ENCODE data around the gene CCDC38.
"Not testable (repeated sequence)": the region's sequence is repeated elsewhere in the genome, so short reads cannot be mapped to it uniquely, and the experiment has no call there.

The CCDC38 gene

DNA sequence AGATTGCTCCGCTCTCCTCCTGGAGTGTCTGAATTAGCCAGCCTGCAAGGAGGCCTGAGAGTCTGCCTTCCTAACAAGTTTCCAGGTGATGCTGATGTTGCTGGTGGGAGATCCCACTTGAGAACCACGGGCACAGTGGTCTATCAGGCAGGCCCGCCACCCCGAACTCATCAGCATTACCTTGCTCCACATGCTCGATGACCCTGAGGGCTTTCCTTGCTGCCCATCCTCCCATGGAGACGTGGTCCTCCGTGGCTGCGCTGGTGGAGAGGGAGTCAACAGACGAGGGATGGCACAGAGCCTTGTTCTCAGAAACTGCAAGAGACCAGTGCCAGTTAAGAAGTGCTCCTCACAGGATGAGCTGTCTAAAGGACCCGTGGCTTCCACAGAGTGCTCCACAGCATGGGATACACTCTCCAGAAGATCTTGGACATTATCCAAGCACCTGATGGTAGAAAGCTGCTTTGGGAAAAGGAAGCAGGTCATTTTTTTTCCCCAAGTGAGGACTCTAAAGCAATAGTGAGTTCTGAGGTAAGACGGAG lies 35.4 kb upstream of the CCDC38 start:
- Histone ChIP-seq H3K27ac (ENCODE audit: low read length) (no peak overlapping the region), H3K4me3 (ENCODE audit: low read depth in 1 of 2, low read length in 2 of 2) (no peak overlapping the region), H3K9me3 (ENCODE audit: control insufficient read depth in 1 of 2, low read length in 2 of 2) (no peaks in the 10 kb centered on the region), H3K36me3 (ENCODE audit: control insufficient read depth in 1 of 2, insufficient read depth in 2 of 2, low read length in 2 of 2) (no peaks in the 10 kb centered on the region), H3K4me1 (ENCODE audit: control insufficient read depth in 1 of 2, insufficient read depth in 2 of 2, low read length in 2 of 2) (no peaks in the 10 kb centered on the region), H3K27me3 (ENCODE audit: low read depth, low read length) (no peaks in the 10 kb centered on the region)

DNA sequence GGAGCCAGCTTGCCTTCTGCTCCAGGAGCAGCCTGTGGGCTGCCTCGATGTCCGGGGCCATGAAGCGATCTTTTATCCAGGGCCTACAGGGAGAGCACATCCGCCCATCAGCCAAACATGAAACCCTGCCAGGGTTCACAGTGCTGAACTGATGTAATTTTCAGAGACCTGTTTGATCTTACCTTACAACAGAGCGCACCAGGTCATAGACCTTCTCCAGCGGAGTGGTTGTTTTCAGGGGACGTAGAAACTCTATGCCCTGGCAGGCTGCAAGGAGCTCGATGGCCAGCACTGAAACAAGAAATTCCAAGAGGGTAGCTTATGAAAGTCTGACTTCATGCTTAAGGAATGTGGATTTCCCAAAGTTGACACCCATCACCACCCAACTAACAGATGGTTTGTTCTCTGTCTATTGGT lies 34.0 kb upstream of the CCDC38 start:
- Histone ChIP-seq H3K36me3 (ENCODE audit: control insufficient read depth in 1 of 2, insufficient read depth in 2 of 2, low read length in 2 of 2) (no peaks in the 10 kb centered on the region), H3K27me3 (ENCODE audit: low read depth, low read length) (no peaks in the 10 kb centered on the region), H3K4me3 (ENCODE audit: low read depth in 1 of 2, low read length in 2 of 2) (no peak overlapping the region), H3K4me1 (ENCODE audit: control insufficient read depth in 1 of 2, insufficient read depth in 2 of 2, low read length in 2 of 2) (no peaks in the 10 kb centered on the region), H3K27ac (ENCODE audit: low read length) (no peak overlapping the region), H3K9me3 (ENCODE audit: control insufficient read depth in 1 of 2, low read length in 2 of 2) (no peaks in the 10 kb centered on the region)

- H3K4me1 ChIP-seq (ENCODE audit: control insufficient read depth in 1 of 2, insufficient read depth in 2 of 2, low read length in 2 of 2): no peaks in the 10 kb centered on the region
- H3K9me3 ChIP-seq (ENCODE audit: control insufficient read depth in 1 of 2, low read length in 2 of 2): no peaks in the 10 kb centered on the region
- H3K4me3 ChIP-seq (ENCODE audit: low read depth in 1 of 2, low read length in 2 of 2): no peak overlapping the region
- no peaks in the 10 kb centered on the region for H3K36me3 ChIP-seq (ENCODE audit: control insufficient read depth in 1 of 2, insufficient read depth in 2 of 2, low read length in 2 of 2)
- H3K27ac ChIP-seq (ENCODE audit: low read length): no peak overlapping the region
- no peaks in the 10 kb centered on the region for H3K27me3 ChIP-seq (ENCODE audit: low read depth, low read length)
Observed at GRCh38 chr12:95975491-95975890, 33.1 kb upstream of the CCDC38 start.

- Histone ChIP-seq H3K9me3 (ENCODE audit: control insufficient read depth in 1 of 2, low read length in 2 of 2) (no peaks in the 10 kb centered on the region), H3K27me3 (ENCODE audit: low read depth, low read length) (no peaks in the 10 kb centered on the region), H3K4me3 (ENCODE audit: low read depth in 1 of 2, low read length in 2 of 2) (no peak overlapping the region), H3K36me3 (ENCODE audit: control insufficient read depth in 1 of 2, insufficient read depth in 2 of 2, low read length in 2 of 2) (no peaks in the 10 kb centered on the region), H3K4me1 (ENCODE audit: control insufficient read depth in 1 of 2, insufficient read depth in 2 of 2, low read length in 2 of 2) (no peaks in the 10 kb centered on the region), H3K27ac (ENCODE audit: low read length) (no peak overlapping the region)
Observed at GRCh38 chr12:95974358-95974757, 31.9 kb upstream of the CCDC38 start.

GRCh38 chr12:95972832-95973456 lies 30.5 kb upstream of the CCDC38 start:
- Histone ChIP-seq H3K9me3 (ENCODE audit: control insufficient read depth in 1 of 2, low read length in 2 of 2) (no peaks in the 10 kb centered on the region), H3K4me1 (ENCODE audit: control insufficient read depth in 1 of 2, insufficient read depth in 2 of 2, low read length in 2 of 2) (no peaks in the 10 kb centered on the region), H3K27ac (ENCODE audit: low read length) (no peak overlapping the region), H3K36me3 (ENCODE audit: control insufficient read depth in 1 of 2, insufficient read depth in 2 of 2, low read length in 2 of 2) (no peaks in the 10 kb centered on the region), H3K4me3 (ENCODE audit: low read depth in 1 of 2, low read length in 2 of 2) (no peak overlapping the region), H3K27me3 (ENCODE audit: low read depth, low read length) (no peaks in the 10 kb centered on the region)

DNA sequence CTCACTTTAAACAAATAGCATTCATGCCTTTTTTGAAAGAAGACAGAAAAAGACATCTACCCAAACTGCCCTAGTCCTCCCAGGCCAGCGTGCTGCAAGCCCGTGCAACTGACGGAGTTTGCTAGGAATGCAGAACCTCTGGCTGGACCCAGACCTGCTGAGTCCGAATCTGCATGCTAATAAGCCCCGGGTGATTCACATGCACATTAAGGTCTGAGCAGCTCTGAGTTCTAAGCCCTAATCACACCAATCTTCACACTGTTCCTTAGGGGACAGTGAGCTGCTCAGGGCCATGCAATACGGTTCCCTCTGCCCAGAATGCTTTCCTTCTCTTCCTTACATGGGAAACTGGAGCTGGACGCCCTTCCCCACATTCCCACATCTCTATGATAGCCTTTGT lies 28.5 kb upstream of the CCDC38 start:
- Histone ChIP-seq H3K27me3 (ENCODE audit: low read depth, low read length) (no peaks in the 10 kb centered on the region), H3K36me3 (ENCODE audit: control insufficient read depth in 1 of 2, insufficient read depth in 2 of 2, low read length in 2 of 2) (no peaks in the 10 kb centered on the region), H3K27ac (ENCODE audit: low read length) (no peak overlapping the region), H3K9me3 (ENCODE audit: control insufficient read depth in 1 of 2, low read length in 2 of 2) (no peaks in the 10 kb centered on the region), H3K4me3 (ENCODE audit: low read depth in 1 of 2, low read length in 2 of 2) (no peak overlapping the region), H3K4me1 (ENCODE audit: control insufficient read depth in 1 of 2, insufficient read depth in 2 of 2, low read length in 2 of 2) (no peaks in the 10 kb centered on the region)

- not testable (repeated sequence) for H3K36me3 ChIP-seq (ENCODE audit: control insufficient read depth in 1 of 2, insufficient read depth in 2 of 2, low read length in 2 of 2); H3K27ac ChIP-seq (ENCODE audit: low read length); H3K4me3 ChIP-seq (ENCODE audit: low read depth in 1 of 2, low read length in 2 of 2); H3K9me3 ChIP-seq (ENCODE audit: control insufficient read depth in 1 of 2, low read length in 2 of 2); H3K27me3 ChIP-seq (ENCODE audit: low read depth, low read length); H3K4me1 ChIP-seq (ENCODE audit: control insufficient read depth in 1 of 2, insufficient read depth in 2 of 2, low read length in 2 of 2)
Observed at GRCh38 chr12:95969116-95969515, 26.7 kb upstream of the CCDC38 start.

- Histone ChIP-seq H3K36me3 (ENCODE audit: control insufficient read depth in 1 of 2, insufficient read depth in 2 of 2, low read length in 2 of 2) (no peaks in the 10 kb centered on the region), H3K27ac (ENCODE audit: low read length) (no peak overlapping the region), H3K9me3 (ENCODE audit: control insufficient read depth in 1 of 2, low read length in 2 of 2) (no peaks in the 10 kb centered on the region), H3K4me3 (ENCODE audit: low read depth in 1 of 2, low read length in 2 of 2) (no peak overlapping the region), H3K27me3 (ENCODE audit: low read depth, low read length) (no peaks in the 10 kb centered on the region), H3K4me1 (ENCODE audit: control insufficient read depth in 1 of 2, insufficient read depth in 2 of 2, low read length in 2 of 2) (no peaks in the 10 kb centered on the region)
Observed at GRCh38 chr12:95967301-95967700, 24.9 kb upstream of the CCDC38 start.

- H3K4me3 ChIP-seq (ENCODE audit: low read depth in 1 of 2, low read length in 2 of 2): no peak overlapping the region
- H3K4me1 ChIP-seq (ENCODE audit: control insufficient read depth in 1 of 2, insufficient read depth in 2 of 2, low read length in 2 of 2): no peaks in the 10 kb centered on the region
- H3K27ac ChIP-seq (ENCODE audit: low read length): no peak overlapping the region
- no peaks in the 10 kb centered on the region for H3K9me3 ChIP-seq (ENCODE audit: control insufficient read depth in 1 of 2, low read length in 2 of 2)
- no peaks in the 10 kb centered on the region for H3K36me3 ChIP-seq (ENCODE audit: control insufficient read depth in 1 of 2, insufficient read depth in 2 of 2, low read length in 2 of 2)
- H3K27me3 ChIP-seq (ENCODE audit: low read depth, low read length): no peaks in the 10 kb centered on the region
Observed at GRCh38 chr12:95966287-95966870, 24.0 kb upstream of the CCDC38 start.

- Histone ChIP-seq H3K27me3 (ENCODE audit: low read depth, low read length) (no peaks in the 10 kb centered on the region), H3K4me1 (ENCODE audit: control insufficient read depth in 1 of 2, insufficient read depth in 2 of 2, low read length in 2 of 2) (no peaks in the 10 kb centered on the region)
Observed at GRCh38 chr12:95963096-95963495, 20.7 kb upstream of the CCDC38 start.

GRCh38 chr12:95962222-95962621 lies 19.8 kb upstream of the CCDC38 start:
- no peak overlapping the region for H3K27ac ChIP-seq (ENCODE audit: low read length)
- no peaks in the 10 kb centered on the region for H3K27me3 ChIP-seq (ENCODE audit: low read depth, low read length)
- H3K36me3 ChIP-seq (ENCODE audit: control insufficient read depth in 1 of 2, insufficient read depth in 2 of 2, low read length in 2 of 2): no peaks in the 10 kb centered on the region

More at GRCh38 chr12:95963096-95963495, 20.7 kb upstream of the CCDC38 start:
- no peak overlapping the region for H3K27ac ChIP-seq (ENCODE audit: low read length)
- H3K9me3 ChIP-seq (ENCODE audit: control insufficient read depth in 1 of 2, low read length in 2 of 2): no peaks in the 10 kb centered on the region
- no peak overlapping the region for H3K4me3 ChIP-seq (ENCODE audit: low read depth in 1 of 2, low read length in 2 of 2)
- no peaks in the 10 kb centered on the region for H3K36me3 ChIP-seq (ENCODE audit: control insufficient read depth in 1 of 2, insufficient read depth in 2 of 2, low read length in 2 of 2)

GRCh38 chr12:95960241-95960640 lies 17.8 kb upstream of the CCDC38 start:
- no peaks in the 10 kb centered on the region for H3K9me3 ChIP-seq (ENCODE audit: control insufficient read depth in 1 of 2, low read length in 2 of 2)
- no peaks in the 10 kb centered on the region for H3K36me3 ChIP-seq (ENCODE audit: control insufficient read depth in 1 of 2, insufficient read depth in 2 of 2, low read length in 2 of 2)
- H3K27me3 ChIP-seq (ENCODE audit: low read depth, low read length): no peaks in the 10 kb centered on the region
- no peak overlapping the region for H3K27ac ChIP-seq (ENCODE audit: low read length)
- no peak overlapping the region for H3K4me3 ChIP-seq (ENCODE audit: low read depth in 1 of 2, low read length in 2 of 2)
- no peaks in the 10 kb centered on the region for H3K4me1 ChIP-seq (ENCODE audit: control insufficient read depth in 1 of 2, insufficient read depth in 2 of 2, low read length in 2 of 2)

More at GRCh38 chr12:95962222-95962621, 19.8 kb upstream of the CCDC38 start:
- H3K4me3 ChIP-seq (ENCODE audit: low read depth in 1 of 2, low read length in 2 of 2): no peak overlapping the region
- H3K4me1 ChIP-seq (ENCODE audit: control insufficient read depth in 1 of 2, insufficient read depth in 2 of 2, low read length in 2 of 2): no peaks in the 10 kb centered on the region
- H3K9me3 ChIP-seq (ENCODE audit: control insufficient read depth in 1 of 2, low read length in 2 of 2): no peaks in the 10 kb centered on the region
